Measurements from ENCODE around the gene ZDHHC9.

DNA sequence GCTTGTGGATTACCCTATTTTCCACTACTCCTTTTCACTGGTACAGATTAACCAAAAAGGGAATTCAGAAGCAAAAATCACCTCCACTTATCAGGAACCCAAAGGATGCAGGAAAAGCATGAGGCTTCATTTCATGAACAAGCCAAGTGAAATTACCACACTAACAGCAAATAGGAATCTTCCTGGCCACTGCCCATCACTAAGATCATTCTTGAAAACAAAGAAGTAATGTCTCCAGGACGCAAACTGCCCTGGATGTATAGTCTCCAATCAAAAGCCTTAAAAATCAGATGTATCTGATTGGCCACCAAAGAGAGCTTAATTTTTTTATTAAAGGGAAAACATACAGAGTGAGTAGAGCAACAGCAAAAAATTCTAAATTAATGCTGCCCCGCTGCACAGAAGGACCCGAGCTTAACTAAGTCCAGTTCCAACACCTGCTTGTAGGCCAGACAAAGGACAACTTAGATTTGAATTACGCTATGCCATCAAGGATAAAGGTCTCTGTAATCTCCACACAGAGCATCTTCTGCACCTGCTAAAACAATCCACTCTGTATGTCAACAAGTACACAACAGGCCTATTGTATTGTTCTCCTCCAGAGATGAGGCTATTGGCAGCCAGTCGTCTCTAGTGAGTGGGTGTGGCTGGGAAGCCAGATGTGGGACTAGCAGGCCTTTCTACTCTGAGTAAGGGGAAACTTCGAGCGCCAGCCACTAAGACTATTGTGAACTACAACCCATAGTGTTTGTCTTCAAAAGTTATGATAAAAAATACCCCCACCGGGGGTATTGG lies 12.4 kb downstream of the ZDHHC9 start:
- TF ChIP-seq, protein P1, sequence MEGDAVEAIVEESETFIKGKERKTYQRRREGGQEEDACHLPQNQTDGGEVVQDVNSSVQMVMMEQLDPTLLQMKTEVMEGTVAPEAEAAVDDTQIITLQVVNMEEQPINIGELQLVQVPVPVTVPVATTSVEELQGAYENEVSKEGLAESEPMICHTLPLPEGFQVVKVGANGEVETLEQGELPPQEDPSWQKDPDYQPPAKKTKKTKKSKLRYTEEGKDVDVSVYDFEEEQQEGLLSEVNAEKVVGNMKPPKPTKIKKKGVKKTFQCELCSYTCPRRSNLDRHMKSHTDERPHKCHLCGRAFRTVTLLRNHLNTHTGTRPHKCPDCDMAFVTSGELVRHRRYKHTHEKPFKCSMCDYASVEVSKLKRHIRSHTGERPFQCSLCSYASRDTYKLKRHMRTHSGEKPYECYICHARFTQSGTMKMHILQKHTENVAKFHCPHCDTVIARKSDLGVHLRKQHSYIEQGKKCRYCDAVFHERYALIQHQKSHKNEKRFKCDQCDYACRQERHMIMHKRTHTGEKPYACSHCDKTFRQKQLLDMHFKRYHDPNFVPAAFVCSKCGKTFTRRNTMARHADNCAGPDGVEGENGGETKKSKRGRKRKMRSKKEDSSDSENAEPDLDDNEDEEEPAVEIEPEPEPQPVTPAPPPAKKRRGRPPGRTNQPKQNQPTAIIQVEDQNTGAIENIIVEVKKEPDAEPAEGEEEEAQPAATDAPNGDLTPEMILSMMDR (IDR thresholded peaks at IDR 0.05; ENCODE audit: low read depth, low read length) = no peak
- no peak for TF ChIP-seq EZH2phosphoT487 (IDR thresholded peaks at IDR 0.05; ENCODE audit: low read depth)

Measured in OCI-LY3 (cell line).